ENCODE data around the gene LHPP.
"Not testable (repeated sequence)": the region's sequence is repeated elsewhere in the genome, so short reads cannot be mapped to it uniquely, and the experiment has no call there.

DNA sequence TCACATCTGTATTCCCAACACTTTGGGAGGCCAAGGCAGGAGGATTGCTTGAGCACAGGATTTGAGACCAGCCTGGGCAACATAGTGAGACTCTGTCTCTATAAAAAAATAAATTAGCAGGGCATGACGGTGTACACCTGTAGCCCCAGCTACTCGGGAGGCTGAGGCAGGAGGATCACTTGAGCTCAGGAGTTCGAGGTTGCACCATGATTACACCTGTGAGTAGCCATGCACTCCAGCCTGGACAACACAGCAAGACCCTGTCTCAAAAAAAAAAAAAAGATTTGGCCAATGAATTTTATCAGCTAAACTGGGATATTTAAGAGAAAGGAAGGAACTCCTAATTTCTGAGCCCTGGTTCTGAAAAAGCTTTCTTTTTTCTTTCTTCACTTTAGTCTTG is 87.5 kb downstream of the LHPP start:
- TF ChIP-seq, protein P1, sequence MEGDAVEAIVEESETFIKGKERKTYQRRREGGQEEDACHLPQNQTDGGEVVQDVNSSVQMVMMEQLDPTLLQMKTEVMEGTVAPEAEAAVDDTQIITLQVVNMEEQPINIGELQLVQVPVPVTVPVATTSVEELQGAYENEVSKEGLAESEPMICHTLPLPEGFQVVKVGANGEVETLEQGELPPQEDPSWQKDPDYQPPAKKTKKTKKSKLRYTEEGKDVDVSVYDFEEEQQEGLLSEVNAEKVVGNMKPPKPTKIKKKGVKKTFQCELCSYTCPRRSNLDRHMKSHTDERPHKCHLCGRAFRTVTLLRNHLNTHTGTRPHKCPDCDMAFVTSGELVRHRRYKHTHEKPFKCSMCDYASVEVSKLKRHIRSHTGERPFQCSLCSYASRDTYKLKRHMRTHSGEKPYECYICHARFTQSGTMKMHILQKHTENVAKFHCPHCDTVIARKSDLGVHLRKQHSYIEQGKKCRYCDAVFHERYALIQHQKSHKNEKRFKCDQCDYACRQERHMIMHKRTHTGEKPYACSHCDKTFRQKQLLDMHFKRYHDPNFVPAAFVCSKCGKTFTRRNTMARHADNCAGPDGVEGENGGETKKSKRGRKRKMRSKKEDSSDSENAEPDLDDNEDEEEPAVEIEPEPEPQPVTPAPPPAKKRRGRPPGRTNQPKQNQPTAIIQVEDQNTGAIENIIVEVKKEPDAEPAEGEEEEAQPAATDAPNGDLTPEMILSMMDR (IDR thresholded peaks at IDR 0.05): not testable (repeated sequence)
- TF ChIP-seq EZH2 (IDR thresholded peaks at IDR 0.05): not testable (repeated sequence)

Data from neural progenitor cell (in vitro differentiated cells).